GM21737 (cell line): ENCODE results near the gene DNAJC18.

Source experiments
- ATAC-seq: cut with Tn5 transposase; IDR thresholded peaks from one replicate; pipeline ENCODE4 v1.9.1; 2021; ENCODE audit warnings: mild to moderate bottlenecking, moderate library complexity; ENCODE audit not compliant: unreplicated experiment

DNAJC18 gene

DNA sequence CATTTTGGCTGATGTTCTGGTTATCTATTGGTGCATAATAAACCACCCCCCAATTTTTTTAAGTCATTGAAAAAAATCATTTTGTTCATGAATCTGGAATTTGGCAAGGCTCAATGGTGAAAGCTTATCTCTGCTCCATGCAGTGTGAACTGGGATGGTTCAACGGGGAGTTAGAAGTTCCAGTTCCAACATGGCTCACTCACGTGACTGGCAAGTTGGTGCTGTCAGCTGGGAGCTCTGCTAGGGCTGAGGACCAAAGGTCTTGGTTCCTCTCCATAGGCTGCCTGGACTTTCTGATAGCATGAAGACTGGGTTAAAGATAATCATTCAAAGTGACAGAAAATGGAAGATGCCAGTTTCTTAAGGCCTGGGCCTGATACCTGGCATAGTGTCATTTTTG, 32.4 kb downstream of the DNAJC18 start:
- ATAC-seq: no peak

DNA sequence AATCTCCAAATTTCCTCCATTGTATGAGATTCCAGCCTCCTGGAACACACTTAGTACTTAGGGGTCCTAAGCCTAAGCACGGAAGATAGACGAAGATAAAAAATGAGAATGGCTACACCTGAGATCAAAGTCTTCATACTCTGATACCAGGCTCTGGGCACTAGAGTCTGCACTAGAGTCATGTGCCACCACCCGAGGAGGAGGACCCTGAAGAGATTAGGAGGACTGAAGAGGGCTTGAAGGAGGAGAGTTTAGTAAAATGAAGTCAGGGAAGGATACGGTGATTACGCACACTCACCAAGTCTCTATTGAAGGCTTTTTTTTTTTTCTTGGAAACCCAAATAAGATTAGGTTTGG, 34.9 kb downstream of the DNAJC18 start:
- no peak for ATAC-seq

DNA sequence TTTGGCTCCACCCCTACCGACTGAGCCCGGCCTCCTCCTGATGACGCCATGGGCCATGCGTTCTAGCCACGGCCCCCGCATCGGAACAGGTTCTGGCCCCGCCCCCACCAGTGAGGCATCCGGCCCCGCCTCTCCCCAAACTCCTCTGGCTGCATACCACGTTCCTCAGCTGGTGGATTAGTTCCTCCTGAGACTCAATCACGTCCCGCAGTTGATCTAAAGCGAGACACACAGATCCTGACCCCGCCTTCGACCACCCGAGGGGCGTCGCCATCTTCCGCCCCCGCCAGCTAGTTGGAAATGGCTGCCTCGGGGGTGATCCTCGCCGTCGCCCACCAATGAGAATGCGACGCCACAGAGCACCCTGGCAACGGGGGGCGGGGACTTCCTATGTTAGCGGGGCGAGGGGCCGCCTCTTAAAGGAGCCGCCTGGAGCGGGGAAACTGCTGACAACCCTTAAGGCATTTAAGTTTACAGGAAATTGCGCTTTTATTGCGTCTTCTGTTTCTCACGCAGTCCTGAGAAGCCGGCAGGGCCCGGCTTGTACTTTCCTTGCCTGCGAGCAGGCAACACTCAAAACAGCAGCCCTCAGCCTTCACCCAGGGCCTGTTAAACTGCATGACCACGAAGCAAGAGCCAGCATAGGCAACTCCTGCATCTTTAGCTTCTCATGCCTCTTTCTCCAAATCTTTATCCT, 35.4 kb downstream of the DNAJC18 start, which contains the start of gene SPATA24:
TSS of gene SPATA24 (minus strand) at position 303 of the 697 bp plus-strand sequence. CDS start at position 274, 29 bp downstream.
- peak; percentile 74 for ATAC-seq

DNA sequence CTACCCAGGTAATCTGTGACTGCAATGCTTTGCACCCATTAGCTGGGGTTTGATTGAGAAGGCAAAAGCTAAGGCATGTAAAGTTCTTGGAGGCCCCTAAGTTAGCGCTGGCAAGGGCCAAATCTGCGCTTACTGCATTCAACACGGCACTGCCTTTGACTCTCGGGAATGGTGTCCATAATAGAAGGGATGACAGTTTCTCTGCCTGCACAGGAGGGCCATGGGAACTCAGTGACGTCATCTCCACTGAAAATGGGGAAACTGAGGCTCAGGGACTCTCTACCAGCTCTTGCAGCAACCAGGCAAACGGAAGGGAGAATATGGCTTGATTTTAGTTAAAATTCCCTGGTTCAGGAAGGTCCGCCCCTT, 35.9 kb downstream of the DNAJC18 start:
- ATAC-seq: no peak

DNA sequence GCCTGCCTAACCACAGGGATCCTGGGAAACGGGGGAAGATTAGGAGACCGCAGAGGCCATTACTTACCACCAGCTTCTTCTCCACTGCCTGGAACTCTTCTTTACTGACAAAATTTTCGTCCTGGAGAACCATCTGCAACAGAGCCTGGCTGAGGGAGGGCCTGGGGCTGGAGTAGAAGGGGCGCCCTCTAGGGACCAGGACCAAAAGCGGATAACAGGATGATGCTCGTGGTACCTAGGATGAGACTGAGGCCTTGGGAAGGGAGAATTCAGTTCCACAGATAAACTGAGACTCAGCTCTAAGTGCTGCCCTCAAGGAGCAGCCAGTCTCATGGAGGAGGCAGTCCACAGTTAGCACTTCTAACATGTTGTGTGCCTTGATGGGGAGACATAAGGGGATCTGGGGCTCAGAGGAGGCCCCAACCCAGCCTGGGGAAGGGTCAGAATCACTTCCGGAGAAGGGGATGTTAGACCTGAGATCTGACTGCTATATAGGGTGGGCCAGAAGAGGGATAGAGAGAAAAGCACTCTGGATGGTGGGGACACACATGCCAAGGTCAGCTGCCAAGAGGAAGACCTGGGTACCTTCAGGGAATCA, 36.7 kb downstream of the DNAJC18 start:
- no peak for ATAC-seq

DNA sequence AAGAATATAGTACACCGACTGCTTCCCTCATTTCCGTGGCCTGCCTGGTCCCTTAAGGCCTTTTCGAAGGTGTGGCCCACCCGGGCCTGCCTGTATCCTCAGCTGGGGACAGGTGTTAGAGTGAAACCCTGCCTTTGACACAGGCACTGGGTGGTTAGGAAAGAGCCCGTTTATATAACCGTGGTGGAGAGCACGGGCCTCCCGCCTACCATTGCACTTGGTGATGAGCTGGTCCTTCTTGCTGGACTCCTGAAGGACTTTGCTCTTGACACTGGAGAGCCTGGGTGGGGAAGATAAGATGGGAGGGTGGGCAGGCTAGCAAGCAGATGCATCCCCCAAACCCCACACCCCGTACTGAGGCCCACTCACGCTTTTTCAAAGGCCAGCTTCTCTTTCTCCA, 37.8 kb downstream of the DNAJC18 start:
- ATAC-seq: no peak

DNA sequence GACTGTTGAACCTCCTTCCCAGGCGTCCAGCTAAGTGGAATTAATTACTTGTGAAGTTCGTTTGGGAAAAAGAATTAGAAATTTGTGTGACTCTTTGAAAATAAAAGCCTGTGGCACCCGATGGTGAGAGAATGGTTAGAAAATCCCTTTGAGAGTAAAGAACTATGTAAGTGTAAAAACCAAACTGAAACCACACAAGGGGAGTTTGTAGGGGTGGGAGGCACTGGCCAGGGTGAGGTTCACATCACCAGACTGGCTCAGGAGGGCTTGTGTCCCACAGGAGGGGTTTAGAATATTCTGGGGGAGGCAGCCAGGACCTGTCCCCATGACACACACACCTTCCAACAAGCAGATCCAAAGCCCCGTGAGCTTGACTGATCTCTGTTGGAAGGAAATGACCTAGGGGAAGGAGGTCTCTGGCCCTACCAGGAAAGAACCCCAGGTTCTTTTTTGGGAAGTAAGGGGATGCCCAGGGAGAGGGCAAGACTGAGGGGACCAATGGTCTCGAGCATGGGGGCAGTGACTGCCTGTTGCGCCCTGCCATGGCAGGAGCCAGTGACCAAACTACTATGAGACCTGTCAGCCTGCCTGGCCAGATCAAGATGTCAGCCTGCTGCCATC, 39.7 kb downstream of the DNAJC18 start:
- peak; percentile 21 for ATAC-seq

DNA sequence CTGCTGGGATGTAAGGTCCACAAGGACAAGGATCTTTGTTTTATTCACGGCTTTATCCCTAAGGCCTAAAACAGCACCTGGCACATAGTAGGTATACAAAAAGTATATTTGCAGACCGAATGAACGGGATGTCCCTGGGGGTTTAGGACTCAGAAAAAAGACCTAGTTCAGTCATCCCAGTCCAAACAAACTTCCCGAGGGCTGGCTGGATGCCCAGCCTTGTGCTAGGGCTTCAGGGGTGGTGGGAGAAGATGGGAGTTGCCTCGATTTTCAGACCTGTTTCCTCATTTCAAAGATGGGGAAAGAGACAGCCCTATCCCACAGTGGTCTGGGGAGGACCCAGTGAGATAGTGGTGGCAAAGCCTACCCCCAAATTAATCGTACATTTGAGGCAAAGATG, 41.4 kb downstream of the DNAJC18 start:
- no peak for ATAC-seq

DNA sequence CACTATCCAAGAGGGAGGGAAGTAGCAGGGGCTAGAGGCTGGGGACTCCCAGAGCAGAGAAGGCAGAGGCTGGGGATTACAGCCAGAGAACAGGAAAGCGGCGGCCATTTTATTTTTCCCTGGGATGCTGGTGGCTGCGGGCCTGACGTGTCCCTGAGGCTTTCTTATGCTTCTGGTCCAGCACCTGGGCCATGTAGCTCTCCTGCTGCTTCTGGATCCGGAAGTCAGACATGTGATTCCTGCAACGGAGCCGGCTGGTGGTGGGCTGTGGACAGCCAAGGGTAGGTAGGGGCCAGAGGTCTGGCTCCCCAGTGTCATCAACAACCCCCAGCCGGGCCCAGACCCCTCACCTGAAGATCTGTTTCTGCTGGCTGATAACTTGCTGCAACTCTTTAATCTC, 42.6 kb downstream of the DNAJC18 start:
- no peak for ATAC-seq

DNA sequence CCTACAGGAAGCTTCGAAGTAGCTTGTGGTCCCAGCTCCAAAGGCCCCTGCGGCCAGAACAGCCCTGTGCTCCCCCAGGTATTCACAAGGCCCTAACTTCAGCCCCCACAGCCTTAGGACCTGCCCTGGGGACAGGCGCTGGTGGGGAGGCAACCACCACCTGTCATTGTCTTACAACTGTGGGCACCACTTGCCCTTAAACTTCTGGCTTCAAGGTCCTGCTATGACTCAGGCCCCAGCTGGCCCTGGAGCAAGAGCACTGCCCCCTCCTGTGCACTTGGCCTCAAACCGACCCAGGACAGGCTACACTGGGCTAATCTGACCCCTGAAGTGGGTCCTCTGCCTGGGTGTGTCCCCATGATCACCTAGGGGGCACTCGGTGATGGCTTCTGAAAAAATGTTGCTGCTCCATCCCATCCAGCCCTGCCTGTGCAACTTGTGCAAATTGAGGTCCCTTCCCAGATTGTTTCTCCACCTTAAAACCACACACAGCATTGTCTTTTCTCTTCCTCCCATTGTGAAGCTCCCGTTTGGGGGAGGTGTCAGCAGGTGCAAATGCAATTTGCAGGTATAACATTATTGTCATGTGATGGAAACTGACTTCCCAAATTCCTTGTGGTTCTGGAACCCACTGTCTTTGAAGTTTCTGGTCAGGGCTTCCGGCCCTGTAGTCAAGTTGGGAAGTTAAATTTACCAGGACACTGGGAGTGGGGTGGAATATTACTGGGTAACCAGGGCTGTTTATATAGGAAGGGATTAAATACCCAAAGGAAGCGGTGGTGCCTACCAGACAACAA, 43.3 kb downstream of the DNAJC18 start:
- no peak for ATAC-seq

DNA sequence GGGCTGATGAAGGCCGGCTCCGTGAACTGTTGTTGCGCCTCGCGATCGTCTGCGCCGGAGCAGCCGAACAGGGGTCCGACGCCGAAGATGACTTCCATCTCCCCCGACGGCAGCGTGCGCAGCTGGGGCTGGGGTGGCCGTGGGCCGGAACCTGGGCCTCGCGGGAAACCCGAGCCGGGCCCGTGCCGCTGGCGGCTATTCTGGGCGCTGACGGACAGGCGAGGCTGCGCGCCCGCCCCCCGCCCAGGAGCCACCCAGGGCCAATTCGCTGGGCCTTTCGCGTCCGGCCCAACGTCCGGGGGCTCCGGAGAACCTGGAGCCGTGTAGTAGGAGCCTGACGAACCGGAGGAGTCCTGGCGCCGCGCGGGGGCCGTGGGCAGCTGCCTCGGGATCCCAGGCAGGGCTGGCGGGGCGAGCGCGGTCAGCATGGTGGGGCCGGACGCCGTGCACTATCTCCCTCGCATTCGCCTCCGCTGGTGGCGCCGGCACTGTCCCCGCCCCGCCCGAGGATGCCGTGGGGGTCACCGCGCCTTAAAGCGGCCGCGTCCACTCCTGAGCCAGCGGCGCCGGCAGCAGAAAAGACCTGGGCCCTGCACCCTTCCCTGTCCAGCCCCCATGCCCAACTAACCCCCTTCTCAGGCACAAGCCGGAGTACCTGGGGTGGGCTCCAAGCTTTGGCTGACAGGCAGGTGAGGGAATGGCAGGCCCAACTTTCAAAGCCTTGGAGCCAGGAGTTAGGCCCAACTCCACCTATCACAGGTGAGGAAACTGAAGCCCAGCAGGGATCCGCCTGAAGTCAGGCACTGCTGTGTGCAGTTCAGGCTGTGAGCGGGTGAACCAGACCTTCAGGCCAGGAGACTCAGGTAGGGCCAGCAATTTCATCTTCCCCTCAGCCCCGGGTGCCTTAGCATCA, 44.4 kb downstream of the DNAJC18 start, which contains the start of gene PROB1:
TSS of gene PROB1 (minus strand) at position 451 of the 913 bp plus-strand sequence. CDS start at position 428, 23 bp downstream.
- ATAC-seq: no peak

DNA sequence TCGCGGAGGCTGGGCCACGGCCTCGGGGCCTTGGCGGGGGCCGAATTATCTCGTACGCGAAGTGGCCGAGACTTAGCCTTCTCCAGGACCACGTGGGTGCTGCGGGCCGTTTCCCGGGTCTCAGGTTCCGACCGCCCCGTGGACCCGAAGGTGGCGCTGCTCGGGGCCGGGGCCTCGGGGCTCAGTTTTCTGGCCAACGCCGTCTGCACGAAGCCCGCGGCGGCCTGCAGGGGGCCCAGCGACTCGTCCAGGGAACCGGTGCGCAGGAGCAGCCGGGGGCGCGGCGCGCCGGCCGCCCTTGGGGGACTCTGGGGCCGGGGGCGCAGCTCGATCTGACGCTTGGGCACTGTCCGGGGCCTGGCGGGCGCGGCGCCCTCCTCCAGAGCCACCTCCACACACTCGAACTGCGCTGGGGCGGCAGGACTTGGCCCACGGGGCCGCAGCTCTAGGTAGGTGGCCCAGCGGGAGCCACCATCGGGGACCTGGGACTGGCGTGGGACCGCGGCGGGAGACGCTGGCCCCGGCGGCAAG, 45.1 kb downstream of the DNAJC18 start:
- no peak for ATAC-seq

DNA sequence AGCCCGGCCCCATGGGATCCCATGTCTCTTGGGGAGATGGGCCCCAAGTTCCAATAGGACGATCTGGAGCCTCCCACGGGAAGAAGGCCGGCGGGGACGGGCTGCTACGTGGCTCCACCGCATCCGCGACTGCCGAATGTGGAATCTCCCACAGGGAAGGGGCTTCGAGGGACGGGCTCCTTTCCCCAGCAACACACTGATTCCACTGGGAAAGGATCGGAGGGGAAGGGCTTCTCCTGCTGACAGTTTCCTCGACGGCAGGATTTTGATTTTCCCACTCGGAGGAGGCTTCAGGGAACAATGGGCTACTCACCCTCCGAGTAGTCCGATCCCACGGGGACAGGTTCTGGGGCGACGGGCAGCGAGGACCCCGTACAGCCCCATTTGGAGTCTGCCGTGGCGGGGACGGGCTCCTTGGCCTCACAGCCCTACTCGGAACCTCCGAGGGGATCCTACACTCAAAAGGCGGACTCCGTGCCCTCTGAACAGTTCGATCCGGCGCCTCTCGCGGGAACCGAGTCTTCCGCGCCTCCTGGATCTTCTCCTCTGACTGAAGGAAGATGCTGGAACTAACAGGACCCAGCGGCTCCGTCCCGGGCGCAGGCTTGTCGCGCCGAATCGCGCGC, 45.7 kb downstream of the DNAJC18 start:
- ATAC-seq: no peak

DNA sequence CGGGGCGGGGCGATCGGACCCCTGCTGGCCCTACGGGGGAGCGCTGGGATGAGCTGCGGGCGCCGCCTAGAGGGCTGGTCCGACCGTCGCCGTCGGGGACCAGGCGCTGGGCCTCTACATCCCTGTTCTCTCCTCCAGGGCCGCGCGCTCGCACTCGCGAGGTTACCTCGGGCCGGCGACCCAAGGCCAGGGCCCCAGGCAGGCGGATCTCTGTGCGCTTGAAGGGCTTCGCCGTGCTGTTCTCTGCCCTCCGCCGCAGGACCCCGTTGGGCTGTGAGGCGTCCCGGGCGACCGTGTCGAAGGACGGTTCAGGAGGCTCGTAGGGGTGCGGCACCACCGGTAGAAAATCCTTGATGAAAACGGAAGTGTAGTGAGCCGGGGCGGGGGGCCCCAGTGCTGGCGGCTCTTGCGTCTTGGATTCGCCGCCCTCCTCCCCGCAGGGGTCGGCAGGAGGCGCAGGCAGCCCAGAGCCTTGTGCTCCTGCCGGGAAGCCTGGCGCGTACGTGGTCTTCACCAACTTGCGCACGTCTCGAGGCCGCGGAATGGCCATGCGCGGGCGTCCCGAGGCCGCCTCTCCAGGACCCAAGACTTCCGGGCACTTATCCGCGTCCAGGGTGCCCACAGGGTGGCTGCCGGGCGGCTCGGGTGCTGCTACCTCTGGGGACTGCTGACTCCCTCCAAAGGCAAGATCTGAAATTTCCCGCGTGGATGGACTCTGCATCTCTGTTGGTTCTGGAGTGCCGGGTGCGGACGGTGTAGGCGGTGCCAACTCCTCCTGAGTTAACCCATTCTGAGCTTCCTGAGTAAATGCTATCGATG, 46.4 kb downstream of the DNAJC18 start:
- peak; percentile 42 for ATAC-seq

DNA sequence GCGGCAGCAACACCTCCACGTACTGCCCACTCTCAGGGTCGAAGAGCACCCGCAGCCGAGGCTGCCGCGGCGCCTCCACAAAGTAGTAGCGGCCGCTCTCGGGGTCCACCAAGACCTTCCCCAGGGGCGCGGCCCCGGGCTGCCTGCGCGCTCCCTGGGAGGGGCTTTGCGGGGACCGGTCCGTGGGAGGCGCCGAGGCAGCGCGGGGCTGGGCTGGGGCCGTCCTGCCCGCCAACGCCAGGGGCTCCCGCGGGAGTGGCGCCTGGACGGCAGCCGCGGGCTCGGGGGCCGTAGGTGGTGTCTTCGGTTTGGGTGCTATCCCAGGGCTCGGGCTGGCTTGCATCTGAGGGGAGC, 47.0 kb downstream of the DNAJC18 start:
- ATAC-seq: no peak

DNA sequence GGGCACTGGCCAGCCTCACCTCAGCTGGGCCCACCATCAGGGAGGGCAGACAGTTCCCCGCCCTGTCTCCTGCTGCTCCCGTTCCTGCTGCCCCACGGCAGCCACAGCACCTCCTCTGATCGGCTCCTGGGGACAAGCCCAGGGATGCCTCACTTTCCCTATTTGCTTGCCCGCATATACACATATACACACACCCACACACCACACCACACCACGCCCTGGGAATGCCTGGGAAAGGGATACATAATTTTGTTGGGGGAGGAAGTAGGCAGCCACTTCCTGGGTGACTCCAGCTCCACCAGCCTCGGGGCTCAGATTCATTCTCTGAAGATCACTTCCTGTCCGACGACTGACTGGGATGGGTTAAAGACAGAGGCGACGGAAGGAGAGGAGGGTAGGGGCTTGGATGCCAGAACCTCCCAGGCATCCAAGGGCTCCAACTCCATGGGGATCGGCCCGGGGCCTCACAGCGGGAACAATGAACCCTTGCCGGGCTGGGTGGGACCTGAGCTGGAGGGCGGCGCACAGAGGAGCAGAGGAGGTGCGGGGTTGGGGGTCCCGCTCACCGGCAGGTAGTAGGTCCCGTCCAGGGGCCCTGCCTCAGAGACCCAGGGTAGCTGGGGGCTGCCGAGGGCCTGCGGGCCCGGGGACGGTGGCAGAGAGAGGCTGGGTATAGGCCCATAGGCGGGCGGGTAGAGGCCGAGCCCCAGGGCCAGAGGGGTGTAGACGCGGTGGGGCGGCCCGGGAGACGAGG, 47.6 kb downstream of the DNAJC18 start:
- peak; percentile 0 for ATAC-seq

DNA sequence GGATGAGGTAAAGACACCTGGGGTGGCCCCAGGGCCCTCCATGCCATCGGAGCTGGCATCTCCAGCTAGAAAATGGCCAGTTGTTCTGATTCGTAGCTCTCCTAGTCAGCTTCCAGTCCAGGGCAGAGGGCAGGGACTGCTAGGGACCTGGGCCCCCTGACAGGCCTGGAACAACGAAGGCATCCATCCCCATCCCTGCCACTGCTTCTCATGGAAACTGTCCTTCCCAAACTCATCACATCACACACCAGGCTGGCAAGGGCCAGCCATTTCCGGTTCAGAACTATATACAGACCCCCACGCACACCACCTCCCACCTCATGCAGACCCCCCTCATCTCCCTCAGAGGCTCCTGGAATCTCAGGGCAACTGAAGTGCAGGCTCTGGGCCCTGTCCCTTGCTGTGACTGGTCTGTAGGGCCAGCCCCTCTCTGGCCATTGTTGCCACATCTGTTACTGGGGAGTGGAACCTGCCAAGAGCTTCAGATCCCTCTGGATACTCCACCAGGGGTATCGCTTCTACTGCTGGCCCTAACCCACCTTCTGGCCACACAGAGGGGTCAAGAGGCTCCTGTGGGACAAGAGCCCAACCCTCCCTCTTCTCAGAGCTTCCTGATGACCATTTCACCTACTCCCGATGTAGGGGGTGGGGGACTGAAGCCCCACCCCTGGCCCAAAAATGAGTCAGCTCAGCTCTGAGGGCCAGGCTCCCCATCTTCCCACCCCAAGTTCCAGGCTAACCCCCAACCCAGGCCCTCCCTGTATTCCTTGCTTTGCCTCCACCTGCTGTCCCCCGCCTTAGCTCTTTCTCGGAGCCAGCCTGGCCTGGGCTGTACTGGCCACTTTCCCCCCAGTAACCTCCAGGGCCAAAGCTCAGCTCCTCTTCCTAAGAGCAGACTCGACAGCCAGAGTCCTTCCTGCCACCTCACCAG, 48.4 kb downstream of the DNAJC18 start:
- no peak for ATAC-seq
